Panc1 (cell line): ENCODE results near the gene TFCP2L1. TPM values are rescaled to one million over a fixed set of nuclear protein-coding genes. Genes with fewer than 3 reads are reported as not detected.
"Not testable (repeated sequence)": the region's sequence is repeated elsewhere in the genome, so short reads cannot be mapped to it uniquely, and the experiment has no call there.

Source experiments
- ATAC-seq: fragments of 200-7000 bp; cut with Tn5 transposase; 2 replicates; pipeline ENCODE4 v1.9.1; 2020; ENCODE audit warnings: mild to moderate bottlenecking, moderate library complexity
- BruUV-seq: library from RNA; stranded (reverse); fragments of 400-500 nt; replicated peaks from 2 replicates; lab custom pipeline; 2021; lab: Mats Ljungman, UMichigan
- CTCF ChIA-PET: fragments of 300-600 bp; sonication (Branson Sonifier 250); formaldehyde crosslinking; loops from one replicate; lab custom pipeline; 2022; ENCODE audit warnings: antibody characterized with exemption; lab: Charles Lee
- POLR2A ChIA-PET: fragments of 300-600 bp; sonication (Branson Sonifier 250); formaldehyde crosslinking; loops from one replicate; lab custom pipeline; 2022; ENCODE audit warnings: antibody characterized with exemption; lab: Charles Lee
- DNase-seq: peaks from one replicate; pipeline ENCODE4 v3.0.0-alpha.2; 2010; ENCODE audit warnings: low read depth, low spot score
- H3K27ac ChIP-seq: 2 replicates; pipeline ENCODE4 v1.5.1; 2011; ENCODE audit warnings: mild to moderate bottlenecking, low read length, inconsistent platforms
- H3K27me3 ChIP-seq: fragments of 200-500 bp; sonication (Bioruptor generic); 2 replicates; pipeline ENCODE4 v1.6.0; 2014; ENCODE audit warnings: low read length, inconsistent platforms; ENCODE audit not compliant: control insufficient read depth, insufficient read depth
- H3K36me3 ChIP-seq: fragments of 200-500 bp; sonication (Bioruptor generic); 2 replicates; pipeline ENCODE4 v1.5.1; 2014; ENCODE audit warnings: inconsistent platforms, mild to moderate bottlenecking, low read length, moderate library complexity; ENCODE audit not compliant: control insufficient read depth, insufficient read depth
- H3K4me1 ChIP-seq: 2 replicates; pipeline ENCODE4 v1.5.1; 2011; ENCODE audit warnings: inconsistent platforms, mild to moderate bottlenecking, low read length, moderate library complexity; ENCODE audit not compliant: control insufficient read depth, insufficient read depth
- H3K4me3 ChIP-seq, 2 experiments: 2 replicates each; pipeline ENCODE4 v1.5.1; 2011 to 2012; ENCODE audit warnings: low read depth in 2 of 2, low read length in 2 of 2, mild to moderate bottlenecking in 2 of 2, inconsistent platforms in 1 of 2, moderate library complexity in 1 of 2
- H3K9me3 ChIP-seq: fragments of 200-500 bp; sonication (Bioruptor generic); 2 replicates; pipeline ENCODE4 v1.5.1; 2014; ENCODE audit warnings: low read depth, mild to moderate bottlenecking, inconsistent platforms, low read length, moderate library complexity; ENCODE audit not compliant: control insufficient read depth, insufficient read depth
- CTCF ChIP-seq: fragments of 450-650 bp; IDR thresholded peaks from 2 replicates; pipeline ENCODE4 v1.5.1; 2017; ENCODE audit warnings: mild to moderate bottlenecking
- POLR2AphosphoS5 ChIP-seq: IDR thresholded peaks from 2 replicates; pipeline ENCODE4 v1.6.1; 2012; ENCODE audit warnings: mild to moderate bottlenecking, low read depth, low read length, moderate library complexity
- SIN3A ChIP-seq: IDR thresholded peaks from 2 replicates; pipeline ENCODE4 v1.6.1; 2012; ENCODE audit warnings: low read depth, mild to moderate bottlenecking, low read length, moderate library complexity, borderline replicate concordance; ENCODE audit not compliant: insufficient read depth
- TCF7L2 ChIP-seq: IDR thresholded peaks from 2 replicates; pipeline ENCODE4 v1.6.1; 2011; ENCODE audit warnings: mild to moderate bottlenecking, low read depth, low read length, inconsistent platforms
- in situ Hi-C: cut with HindIII; loops from 2 replicates; pipeline ENCODE4 v1.10.0; 2016; ENCODE audit warnings: low sequenced_read_pairs, low pct_unique_long_range_greater_than_20kb
- intact Hi-C: fragments of 100-400 bp; cut with micrococcal nuclease; formaldehyde crosslinking; loops from one replicate; pipeline ENCODE4 v1.10.0; 2022; ENCODE audit not compliant: unreplicated experiment
- total RNA-seq: library from RNA; stranded (reverse); gene quantifications from one replicate; pipeline ENCODE4 v1.2.1, GENCODE V29; 2021; ENCODE audit not compliant: unreplicated experiment
- TF ChIP-seq, protein P1 (sequence below), 2 experiments: IDR thresholded peaks; 2 replicates each; pipeline ENCODE4 v1.6.1; 2011 to 2012; ENCODE audit warnings: low read depth in 2 of 2, control low read depth in 1 of 2, low read length in 1 of 2, mild to moderate bottlenecking in 1 of 2, moderate library complexity in 1 of 2; ENCODE audit not compliant: insufficient read depth in 1 of 2

Gene TFCP2L1
- total RNA-seq, 1 experiment from 2014 or later = 4.9 TPM

GRCh38 chr2:121333231-121333630, 48.2 kb upstream of the TFCP2L1 start:
- ATAC-seq (no peak), DNase-seq (no peak)
- TF ChIP-seq SIN3A (no peak), TCF7L2 (no peak), POLR2AphosphoS5 (no peak), CTCF (no peak)
- TF ChIP-seq, protein P1, sequence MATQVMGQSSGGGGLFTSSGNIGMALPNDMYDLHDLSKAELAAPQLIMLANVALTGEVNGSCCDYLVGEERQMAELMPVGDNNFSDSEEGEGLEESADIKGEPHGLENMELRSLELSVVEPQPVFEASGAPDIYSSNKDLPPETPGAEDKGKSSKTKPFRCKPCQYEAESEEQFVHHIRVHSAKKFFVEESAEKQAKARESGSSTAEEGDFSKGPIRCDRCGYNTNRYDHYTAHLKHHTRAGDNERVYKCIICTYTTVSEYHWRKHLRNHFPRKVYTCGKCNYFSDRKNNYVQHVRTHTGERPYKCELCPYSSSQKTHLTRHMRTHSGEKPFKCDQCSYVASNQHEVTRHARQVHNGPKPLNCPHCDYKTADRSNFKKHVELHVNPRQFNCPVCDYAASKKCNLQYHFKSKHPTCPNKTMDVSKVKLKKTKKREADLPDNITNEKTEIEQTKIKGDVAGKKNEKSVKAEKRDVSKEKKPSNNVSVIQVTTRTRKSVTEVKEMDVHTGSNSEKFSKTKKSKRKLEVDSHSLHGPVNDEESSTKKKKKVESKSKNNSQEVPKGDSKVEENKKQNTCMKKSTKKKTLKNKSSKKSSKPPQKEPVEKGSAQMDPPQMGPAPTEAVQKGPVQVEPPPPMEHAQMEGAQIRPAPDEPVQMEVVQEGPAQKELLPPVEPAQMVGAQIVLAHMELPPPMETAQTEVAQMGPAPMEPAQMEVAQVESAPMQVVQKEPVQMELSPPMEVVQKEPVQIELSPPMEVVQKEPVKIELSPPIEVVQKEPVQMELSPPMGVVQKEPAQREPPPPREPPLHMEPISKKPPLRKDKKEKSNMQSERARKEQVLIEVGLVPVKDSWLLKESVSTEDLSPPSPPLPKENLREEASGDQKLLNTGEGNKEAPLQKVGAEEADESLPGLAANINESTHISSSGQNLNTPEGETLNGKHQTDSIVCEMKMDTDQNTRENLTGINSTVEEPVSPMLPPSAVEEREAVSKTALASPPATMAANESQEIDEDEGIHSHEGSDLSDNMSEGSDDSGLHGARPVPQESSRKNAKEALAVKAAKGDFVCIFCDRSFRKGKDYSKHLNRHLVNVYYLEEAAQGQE (IDR thresholded peaks at IDR 0.05; ENCODE audit: insufficient read depth in 1 of 2, low read depth in 2 of 2, low read length in 1 of 2) = no peak
- H3K4me3 ChIP-seq = no peak overlapping the region
- intact Hi-C loops (no loop called here), in situ Hi-C loops (no loop called here)
- no peak overlapping the region for H3K27ac ChIP-seq
- ChIA-PET CTCF (no interaction called here), POLR2A (no interaction called here)
- H3K27me3 ChIP-seq = no peaks in the 10 kb centered on the region
- H3K4me1 ChIP-seq = no peaks in the 10 kb centered on the region
- no peaks in the 10 kb centered on the region for H3K36me3 ChIP-seq
- no peaks in the 10 kb centered on the region for H3K9me3 ChIP-seq
- BruUV-seq = no TSS peak

GRCh38 chr2:121331324-121331723, 46.3 kb upstream of the TFCP2L1 start:
- BruUV-seq, ATAC-seq, H3K4me1 ChIP-seq, CTCF ChIA-PET, H3K36me3 ChIP-seq, H3K27me3 ChIP-seq, H3K4me3 ChIP-seq, DNase-seq, intact Hi-C loops, in situ Hi-C loops, H3K9me3 ChIP-seq, H3K27ac ChIP-seq: not testable (repeated sequence)
- POLR2A ChIA-PET = interaction anchor here (0.7 kb wide), 1 partner anchor 59 kb away, joined by 8 read pairs; no protein-coding TSS in a partner anchor

DNA sequence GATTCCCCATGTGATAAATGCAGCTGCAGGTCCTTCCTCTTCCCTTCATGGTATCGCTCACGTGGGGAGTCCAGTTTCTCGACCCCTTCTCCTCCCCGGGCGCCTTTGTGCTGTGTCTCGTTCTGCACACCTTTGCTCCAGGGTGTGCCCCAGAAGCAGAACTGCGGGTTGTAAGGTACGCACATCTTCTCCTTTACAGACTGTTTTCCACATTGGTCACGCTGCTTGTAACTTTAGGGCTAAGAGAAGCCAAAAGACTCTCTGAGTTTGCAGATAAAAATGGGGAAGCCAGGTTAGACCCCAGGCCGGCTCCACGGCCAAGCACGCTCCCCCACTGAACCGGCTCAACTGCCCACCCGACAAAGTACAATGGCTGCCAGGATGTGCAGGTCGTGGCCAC, 45.9 kb upstream of the TFCP2L1 start:
- Histone ChIP-seq H3K4me1 (no peaks in the 10 kb centered on the region), H3K4me3 (no peak overlapping the region), H3K27ac (no peak overlapping the region), H3K27me3 (no peaks in the 10 kb centered on the region), H3K9me3 (no peaks in the 10 kb centered on the region), H3K36me3 (no peaks in the 10 kb centered on the region)
- ATAC-seq (no peak), DNase-seq (no peak)
- no peak for TF ChIP-seq POLR2AphosphoS5
- no peak for TF ChIP-seq CTCF
- no peak for TF ChIP-seq SIN3A
- TF ChIP-seq TCF7L2 = no peak
- TF ChIP-seq, protein P1 (IDR thresholded peaks at IDR 0.05; ENCODE audit: insufficient read depth in 1 of 2, low read depth in 2 of 2, low read length in 1 of 2) = no peak
- no TSS peak for BruUV-seq
- CTCF ChIA-PET = no interaction called here
- in situ Hi-C loops (no loop called here), intact Hi-C loops (no loop called here)
- POLR2A ChIA-PET = no interaction called here
